H9 (cell line): Measurements from ENCODE around the gene SARS1. TPM values are rescaled to one million over a fixed set of nuclear protein-coding genes. Genes with fewer than 3 reads are reported as not detected.

Source experiments
- DNase-seq: peaks from one replicate; pipeline ENCODE4 v3.0.0-alpha.2; 2017
- H2AFZ ChIP-seq: one replicate; pipeline ENCODE4 v1.6.1; 2013; ENCODE audit warnings: mild to moderate bottlenecking, low read length, control low read depth, moderate library complexity
- H2AK5ac ChIP-seq: 2 replicates; pipeline ENCODE4 v1.6.1; 2013; ENCODE audit warnings: low read length, control low read depth, mixed read lengths; ENCODE audit not compliant: insufficient read length
- H2BK120ac ChIP-seq: one replicate; pipeline ENCODE4 v1.6.1; 2013; ENCODE audit warnings: low read depth, mild to moderate bottlenecking, low read length, control low read depth, inconsistent platforms; ENCODE audit not compliant: poor library complexity, severe bottlenecking
- H2BK12ac ChIP-seq: 2 replicates; pipeline ENCODE4 v1.6.1; 2013; ENCODE audit warnings: low read length, control low read depth, mixed read lengths, low read depth; ENCODE audit not compliant: insufficient read length
- H2BK15ac ChIP-seq: 2 replicates; pipeline ENCODE4 v1.6.1; 2013; ENCODE audit warnings: low read depth, low read length, control low read depth
- H2BK20ac ChIP-seq: one replicate; pipeline ENCODE4 v1.6.1; 2013; ENCODE audit warnings: low read depth, mild to moderate bottlenecking, low read length, control low read depth, inconsistent platforms; ENCODE audit not compliant: poor library complexity, severe bottlenecking
- H2BK5ac ChIP-seq: 2 replicates; pipeline ENCODE4 v1.6.1; 2013; ENCODE audit warnings: low read length, control low read depth, mixed read lengths; ENCODE audit not compliant: insufficient read length
- H3K14ac ChIP-seq: 2 replicates; pipeline ENCODE4 v1.6.1; 2013; ENCODE audit warnings: low read length, control low read depth; ENCODE audit not compliant: insufficient read depth
- H3K18ac ChIP-seq: 2 replicates; pipeline ENCODE4 v1.6.1; 2013; ENCODE audit warnings: low read depth, mild to moderate bottlenecking, mixed read lengths, low read length, control low read depth; ENCODE audit not compliant: insufficient read length
- H3K23ac ChIP-seq: 2 replicates; pipeline ENCODE4 v1.6.1; 2013; ENCODE audit warnings: low read length, control low read depth, mixed read lengths, low read depth; ENCODE audit not compliant: insufficient read length
- H3K23me2 ChIP-seq: 2 replicates; pipeline ENCODE4 v1.6.1; 2013; ENCODE audit warnings: low read depth, mild to moderate bottlenecking, mixed read lengths, low read length, control low read depth; ENCODE audit not compliant: insufficient read length, poor library complexity, severe bottlenecking
- H3K27ac ChIP-seq: 2 replicates; pipeline ENCODE4 v1.5.1; 2013; ENCODE audit warnings: low read length, control low read depth, mixed read lengths, low read depth; ENCODE audit not compliant: insufficient read length
- H3K27me3 ChIP-seq: 2 replicates; pipeline ENCODE4 v1.6.1; 2013; ENCODE audit warnings: low read length, control low read depth, inconsistent platforms; ENCODE audit not compliant: insufficient read depth
- H3K4ac ChIP-seq: 2 replicates; pipeline ENCODE4 v1.6.1; 2013; ENCODE audit warnings: low read depth, mild to moderate bottlenecking, control low read depth, inconsistent platforms, low read length, moderate library complexity
- H3K4me1 ChIP-seq: 2 replicates; pipeline ENCODE4 v1.6.1; 2013; ENCODE audit warnings: low read length, control low read depth, inconsistent platforms; ENCODE audit not compliant: insufficient read depth
- H3K4me2 ChIP-seq: 2 replicates; pipeline ENCODE4 v1.6.1; 2013; ENCODE audit warnings: low read length, control low read depth, mixed read lengths; ENCODE audit not compliant: insufficient read length, insufficient read depth
- H3K56ac ChIP-seq: 2 replicates; pipeline ENCODE4 v1.6.1; 2013; ENCODE audit warnings: low read depth, mild to moderate bottlenecking, mixed read lengths, low read length, control low read depth; ENCODE audit not compliant: insufficient read length
- H3K79me1 ChIP-seq: 2 replicates; pipeline ENCODE4 v1.6.1; 2013; ENCODE audit warnings: low read depth, mild to moderate bottlenecking, moderate library complexity, low read length, control low read depth, inconsistent platforms; ENCODE audit not compliant: insufficient read depth, poor library complexity, severe bottlenecking
- H3K79me2 ChIP-seq: 2 replicates; pipeline ENCODE4 v1.6.1; 2013; ENCODE audit warnings: low read length, control low read depth, inconsistent platforms; ENCODE audit not compliant: insufficient read depth
- H3K9ac ChIP-seq: 2 replicates; pipeline ENCODE4 v1.6.1; 2013; ENCODE audit warnings: low read length, control low read depth, mixed read lengths; ENCODE audit not compliant: insufficient read length; ENCODE audit errors: extremely low read depth
- H3K9me3 ChIP-seq: one replicate; pipeline ENCODE4 v1.6.1; 2013; ENCODE audit warnings: low read depth, low read length, inconsistent platforms; ENCODE audit not compliant: control insufficient read depth
- H3T11ph ChIP-seq: one replicate; pipeline ENCODE4 v1.6.1; 2013; ENCODE audit warnings: mild to moderate bottlenecking, low read length, control low read depth, inconsistent platforms
- H4K20me1 ChIP-seq: one replicate; pipeline ENCODE4 v1.6.1; 2013; ENCODE audit not compliant: control insufficient read depth, insufficient read length, insufficient read depth
- H4K5ac ChIP-seq: 2 replicates; pipeline ENCODE4 v1.6.1; 2013; ENCODE audit warnings: low read depth, mild to moderate bottlenecking, mixed read lengths, low read length, control low read depth; ENCODE audit not compliant: insufficient read length
- H4K8ac ChIP-seq: replicated peaks from 2 replicates; pipeline ENCODE4 v1.6.1; 2013; ENCODE audit warnings: low read length, control low read depth, mixed read lengths, low read depth; ENCODE audit not compliant: insufficient read length
- H4K91ac ChIP-seq: 2 replicates; pipeline ENCODE4 v1.6.1; 2013; ENCODE audit warnings: low read depth, mild to moderate bottlenecking, moderate library complexity, mixed read lengths, low read length, control low read depth; ENCODE audit not compliant: insufficient read length
- H3K27ac Mint-ChIP-seq, 3 experiments: 2 replicates in 2 of 3; 3 replicates in 1 of 3; pipeline ENCODE4 v1.8.0; 2020 to 2021; ENCODE audit warnings: mixed read lengths in 3 of 3, mild to moderate bottlenecking in 1 of 3, moderate library complexity in 1 of 3
- H3K27me3 Mint-ChIP-seq: 2 replicates; pipeline ENCODE4 v1.8.0; 2021; ENCODE audit warnings: low read depth, mild to moderate bottlenecking, moderate library complexity, mixed read lengths
- H3K36me3 Mint-ChIP-seq, 3 experiments: 2 replicates in 2 of 3; 3 replicates in 1 of 3; pipeline ENCODE4 v1.8.0; 2020 to 2021; ENCODE audit warnings: low read depth in 3 of 3, mixed read lengths in 3 of 3; ENCODE audit not compliant: insufficient read depth in 1 of 3
- H3K4me1 Mint-ChIP-seq, 2 experiments: 2 replicates each; pipeline ENCODE4 v1.8.0; 2020; ENCODE audit warnings: mixed read lengths in 2 of 2
- H3K4me3 Mint-ChIP-seq, 2 experiments: 2 replicates in 1 of 2; 3 replicates in 1 of 2; pipeline ENCODE4 v1.8.0; 2020 to 2021; ENCODE audit warnings: mild to moderate bottlenecking in 2 of 2, mixed read lengths in 2 of 2, moderate library complexity in 1 of 2
- H3K9me3 Mint-ChIP-seq, 2 experiments: 2 replicates in 1 of 2; 3 replicates in 1 of 2; pipeline ENCODE4 v1.8.0; 2020; ENCODE audit warnings: mild to moderate bottlenecking in 2 of 2, mixed read lengths in 2 of 2, moderate library complexity in 1 of 2
- WGBS: extraction: QIAGEN DNeasy Blood & Tissue Kit; methylation state at CpG from one replicate; pipeline ENCODE4 v1.1.7; 2013; ENCODE audit warnings: missing lambda C conversion rate, low lambda C conversion rate, mixed read lengths; ENCODE audit not compliant: insufficient read length; ENCODE audit errors: extremely low coverage; 5-methylcytosine and 5-hydroxymethylcytosine counted together
- total RNA-seq: library from RNA; stranded (reverse); gene quantifications from 2 replicates; pipeline ENCODE4 v1.2.1, GENCODE V29; 2021
- TF ChIP-seq, protein P1 (sequence below): fragments of 200-600 bp; sonication (generic); conservative IDR thresholded peaks from 3 replicates; pipeline ENCODE4 v1.8.0; 2021; ENCODE audit warnings: antibody characterized with exemption, mild to moderate bottlenecking

Gene SARS1
- total RNA-seq, 1 experiment from 2014 or later: 139 TPM

DNA sequence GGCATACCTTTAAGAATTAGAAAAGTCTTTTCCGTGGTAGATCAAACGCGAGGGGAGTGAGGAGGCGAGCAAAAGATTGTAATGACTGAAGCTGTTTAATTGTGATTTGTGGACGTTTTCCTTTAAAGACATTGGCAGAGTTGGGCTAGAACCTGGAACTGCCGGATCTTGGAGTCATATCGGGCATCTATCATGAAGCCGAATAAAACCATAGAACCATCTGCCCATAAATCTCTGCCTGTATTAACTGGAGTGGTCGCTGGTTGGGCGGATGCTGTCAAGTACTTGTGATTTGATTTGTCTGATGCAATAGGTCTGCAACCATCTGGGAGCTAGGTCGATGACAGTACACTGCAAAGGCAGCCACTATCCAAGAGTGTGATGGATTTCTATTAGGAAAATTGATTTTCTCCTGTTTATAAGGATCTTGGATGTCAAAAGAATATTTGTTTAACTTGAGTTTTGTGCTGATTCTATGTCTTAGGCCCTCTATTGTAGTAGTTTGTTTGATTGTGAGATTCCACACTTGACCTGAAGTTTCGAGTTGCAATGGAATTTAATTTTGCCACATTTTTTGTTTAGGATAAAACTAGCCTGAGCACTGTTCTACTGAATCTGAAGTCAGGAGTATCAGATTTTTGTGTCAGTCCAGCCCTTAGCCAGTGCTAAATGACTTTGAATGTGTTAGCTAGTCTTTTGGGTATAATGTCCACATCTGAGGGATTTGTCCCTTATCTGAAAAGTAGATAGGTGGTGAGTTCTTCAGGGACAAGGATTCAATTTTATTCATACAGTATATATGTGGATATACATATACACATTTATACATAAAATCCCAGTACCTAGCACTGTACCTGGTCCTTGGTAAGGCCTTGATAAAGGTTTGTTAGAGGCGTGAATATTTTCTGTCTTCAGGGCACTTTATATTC lies 1.2 kb downstream of the SARS1 start:
- TF ChIP-seq, protein P1, sequence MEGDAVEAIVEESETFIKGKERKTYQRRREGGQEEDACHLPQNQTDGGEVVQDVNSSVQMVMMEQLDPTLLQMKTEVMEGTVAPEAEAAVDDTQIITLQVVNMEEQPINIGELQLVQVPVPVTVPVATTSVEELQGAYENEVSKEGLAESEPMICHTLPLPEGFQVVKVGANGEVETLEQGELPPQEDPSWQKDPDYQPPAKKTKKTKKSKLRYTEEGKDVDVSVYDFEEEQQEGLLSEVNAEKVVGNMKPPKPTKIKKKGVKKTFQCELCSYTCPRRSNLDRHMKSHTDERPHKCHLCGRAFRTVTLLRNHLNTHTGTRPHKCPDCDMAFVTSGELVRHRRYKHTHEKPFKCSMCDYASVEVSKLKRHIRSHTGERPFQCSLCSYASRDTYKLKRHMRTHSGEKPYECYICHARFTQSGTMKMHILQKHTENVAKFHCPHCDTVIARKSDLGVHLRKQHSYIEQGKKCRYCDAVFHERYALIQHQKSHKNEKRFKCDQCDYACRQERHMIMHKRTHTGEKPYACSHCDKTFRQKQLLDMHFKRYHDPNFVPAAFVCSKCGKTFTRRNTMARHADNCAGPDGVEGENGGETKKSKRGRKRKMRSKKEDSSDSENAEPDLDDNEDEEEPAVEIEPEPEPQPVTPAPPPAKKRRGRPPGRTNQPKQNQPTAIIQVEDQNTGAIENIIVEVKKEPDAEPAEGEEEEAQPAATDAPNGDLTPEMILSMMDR: no peak
- Histone ChIP-seq H2BK12ac (no peak overlapping the region), H4K91ac (peak overlapping the region; percentile 63), H3K18ac (no peak overlapping the region), H2AFZ (no peak overlapping the region), H4K8ac (no peak overlapping the region), H2BK120ac (no peak overlapping the region), H3K56ac (no peak overlapping the region), H3K27ac (no peak overlapping the region), H3K23ac (no peak overlapping the region), H3K14ac (no peak overlapping the region), H3K23me2 (peaks cover 8% of the 10 kb centered on the region), H3K4me1 (peaks cover 2% of the 10 kb centered on the region; the same call in 1 of the 2 replicates), H3K79me2 (peaks cover 25% of the 10 kb centered on the region; the same call in 1 of the 2 replicates), H2BK15ac (no peak overlapping the region), H3K79me1 (peaks cover 3% of the 10 kb centered on the region), H3K27me3 (no peaks in the 10 kb centered on the region), H2BK20ac (no peak overlapping the region), H3T11ph (no peak overlapping the region), H3K9me3 (no peaks in the 10 kb centered on the region), H3K9ac (peak overlapping the region; percentile 82), H2BK5ac (no peak overlapping the region), H4K20me1 (no peaks in the 10 kb centered on the region), H4K5ac (no peak overlapping the region), H3K4me2 (peak overlapping the region; percentile 99), H3K4ac (no peak overlapping the region), H2AK5ac (no peak overlapping the region)
- Mint-ChIP-seq H3K36me3 (peaks cover 12 to 35% (median 25%) of the 10 kb centered on the region in 3 experiments), H3K4me3 (peak overlapping the region; percentile 95 to 97), H3K27me3 (no peaks in the 10 kb centered on the region), H3K4me1 (peaks cover 21 to 22% of the 10 kb centered on the region in 2 experiments), H3K27ac (peak overlapping the region; percentile 90 to 97 (median 90); a peak in 5 of 7 replicates), H3K9me3 (0 out of 5 replicates have a peak, but pooled peaks cover 0 to 3% of the 10 kb centered on the region in 2 experiments)
- WGBS: no CpG with 5 or more reads among the region's 13 CpGs
- no peak for DNase-seq
